Ectodermal cell (in vitro differentiated cells): ENCODE measurements around the gene SERINC4.
A peak's percentile ranks its signal among the peaks of the same experiment; 100 is the strongest.

Source experiments
- H3K27ac ChIP-seq: 2 replicates; pipeline ENCODE4 v1.7.0; 2013; ENCODE audit warnings: mild to moderate bottlenecking, low read depth, low read length; ENCODE audit not compliant: insufficient read depth, poor library complexity, severe bottlenecking
- H3K27me3 ChIP-seq: 2 replicates; pipeline ENCODE4 v1.7.0; 2013; ENCODE audit warnings: mild to moderate bottlenecking, low read length; ENCODE audit not compliant: insufficient read depth, control insufficient read depth, poor library complexity, severe bottlenecking
- H3K36me3 ChIP-seq: one replicate; pipeline ENCODE4 v1.7.0; 2013; ENCODE audit warnings: low read length; ENCODE audit not compliant: control insufficient read depth, insufficient read depth
- H3K4me1 ChIP-seq: one replicate; pipeline ENCODE4 v1.7.0; 2013; ENCODE audit warnings: low read length; ENCODE audit not compliant: control insufficient read depth, insufficient read depth
- H3K4me3 ChIP-seq: 2 replicates; pipeline ENCODE4 v1.7.0; 2013; ENCODE audit warnings: low read depth, low read length, control low read depth; ENCODE audit not compliant: insufficient read depth
- H3K9me3 ChIP-seq: 2 replicates; pipeline ENCODE4 v1.7.0; 2013; ENCODE audit warnings: mild to moderate bottlenecking, low read length, moderate library complexity; ENCODE audit not compliant: control insufficient read depth
- WGBS, 2 experiments: methylation state at CpG; one replicate each; pipeline ENCODE4 v1.1.7; 2013; ENCODE audit warnings: missing lambda C conversion rate in 2 of 2; 5-methylcytosine and 5-hydroxymethylcytosine counted together

The SERINC4 gene

DNA sequence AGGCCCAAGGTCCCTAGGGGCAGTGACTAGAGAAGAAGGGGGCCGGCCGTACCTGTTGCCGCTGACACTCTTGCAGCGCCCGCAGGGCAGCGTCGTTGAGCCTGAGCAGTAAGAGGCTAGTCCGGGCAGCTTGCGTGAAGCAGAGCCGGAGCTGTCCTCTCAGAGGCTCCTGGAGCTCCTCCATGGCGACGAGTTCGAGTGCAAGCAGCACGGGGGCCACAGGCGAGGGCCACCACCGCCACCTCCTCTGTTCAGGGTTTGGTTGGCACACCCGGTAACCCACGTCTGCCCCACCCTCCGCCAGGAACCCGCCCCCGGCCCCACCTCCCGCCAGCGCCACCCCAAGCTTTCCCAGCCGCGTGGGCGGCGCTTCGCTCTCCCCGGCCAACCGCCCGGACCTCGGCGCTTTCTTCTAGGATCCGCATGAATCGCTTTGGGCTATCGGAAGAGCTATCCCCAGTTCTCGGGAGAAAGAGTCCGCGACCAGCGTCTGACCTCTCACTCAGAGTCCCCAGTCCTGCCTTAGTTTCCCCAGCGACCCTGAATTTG, 23.2 kb downstream of the SERINC4 start, which contains the start of gene ELL3:
ELL3 (minus strand) TSS at position 249 of the 549 bp plus-strand sequence; CDS start at position 184, 65 bp downstream.
- no peak within 1 kb of the TSS for H3K27ac ChIP-seq
- WGBS, 2 experiments, result 0% methylated on average over 41 of the region's 41 CpGs
- peak within 1 kb of the TSS; percentile 51 for H3K4me3 ChIP-seq

DNA sequence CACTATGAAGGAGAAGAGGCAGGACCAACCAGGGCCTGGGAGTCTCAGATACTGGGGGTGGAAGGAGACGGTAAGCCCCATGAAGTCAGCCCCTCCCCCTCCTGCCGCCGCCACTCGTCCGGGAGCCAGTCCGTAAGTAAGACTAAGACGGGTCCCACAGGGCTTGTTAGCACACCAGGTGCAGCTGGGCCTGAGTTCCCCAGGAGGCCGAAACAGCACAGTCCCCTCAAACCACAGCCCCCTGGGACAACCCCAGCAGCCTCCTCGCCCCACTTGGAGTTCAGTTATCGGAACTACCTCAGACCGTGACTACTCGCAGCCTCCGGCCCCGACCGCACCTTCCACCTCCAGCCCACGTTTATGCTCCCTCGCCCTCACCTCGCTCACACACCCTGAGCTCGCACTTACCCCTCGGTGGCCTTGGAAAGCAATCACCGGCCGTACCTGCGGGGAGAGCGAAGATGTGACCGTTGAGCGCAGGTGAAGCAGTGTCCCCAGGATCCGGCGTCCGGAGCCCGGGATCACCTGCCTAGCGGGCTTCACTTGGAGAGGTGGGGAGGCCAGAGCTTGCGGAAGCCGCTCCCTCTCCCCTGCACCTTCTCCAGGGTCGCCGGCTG, 23.8 kb downstream of the SERINC4 start:
- H3K36me3 ChIP-seq, result peaks cover 11% of the 10 kb centered on the region
- WGBS, 2 experiments, result 3 to 4% methylated on average over 35 of the region's 35 CpGs
- no peaks in the 10 kb centered on the region for H3K9me3 ChIP-seq
- H3K4me3 ChIP-seq, result peak overlapping the region; percentile 51
- H3K27ac ChIP-seq, result no peak overlapping the region
- no peaks in the 10 kb centered on the region for H3K4me1 ChIP-seq
- H3K27me3 ChIP-seq, result peaks cover 20% of the 10 kb centered on the region

More for the DNA sequence above, 23.2 kb downstream of the SERINC4 start, which contains the start of gene ELL3:
- Histone ChIP-seq H3K9me3 (no peaks in the 10 kb centered on the region), H3K36me3 (peaks cover 7% of the 10 kb centered on the region), H3K27me3 (peaks cover 20% of the 10 kb centered on the region), H3K4me1 (no peaks in the 10 kb centered on the region)

DNA sequence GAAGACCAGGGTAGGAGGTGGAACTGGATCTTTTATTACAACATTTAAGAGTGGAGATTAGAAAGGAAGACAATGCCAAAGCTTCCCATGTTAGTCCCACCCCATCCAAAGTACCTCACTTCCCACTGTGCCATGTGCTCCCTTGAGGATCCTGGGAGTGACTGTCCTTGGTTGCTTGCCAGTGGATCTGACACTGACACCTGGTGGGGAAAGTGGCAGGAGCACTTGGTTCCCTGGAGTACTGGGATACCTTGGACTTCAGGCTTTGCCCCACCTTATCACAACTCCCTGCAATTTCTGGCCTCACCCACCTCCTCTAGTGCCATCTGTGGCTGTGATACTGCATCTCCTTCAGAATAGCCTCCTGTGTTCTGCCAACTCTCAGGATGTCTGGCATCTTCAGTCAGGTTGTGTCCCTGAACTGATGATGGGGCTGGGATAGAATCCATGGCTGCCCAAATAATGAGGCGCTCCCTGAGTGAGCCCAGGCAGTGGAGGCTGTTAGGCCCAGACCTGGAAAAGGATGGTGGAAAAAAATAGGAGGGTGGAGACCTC, 24.5 kb downstream of the SERINC4 start:
- H3K4me3 ChIP-seq, result no peak overlapping the region
- WGBS, 2 experiments, result 94 to 100% methylated on average over 1 of the region's 1 CpG

DNA sequence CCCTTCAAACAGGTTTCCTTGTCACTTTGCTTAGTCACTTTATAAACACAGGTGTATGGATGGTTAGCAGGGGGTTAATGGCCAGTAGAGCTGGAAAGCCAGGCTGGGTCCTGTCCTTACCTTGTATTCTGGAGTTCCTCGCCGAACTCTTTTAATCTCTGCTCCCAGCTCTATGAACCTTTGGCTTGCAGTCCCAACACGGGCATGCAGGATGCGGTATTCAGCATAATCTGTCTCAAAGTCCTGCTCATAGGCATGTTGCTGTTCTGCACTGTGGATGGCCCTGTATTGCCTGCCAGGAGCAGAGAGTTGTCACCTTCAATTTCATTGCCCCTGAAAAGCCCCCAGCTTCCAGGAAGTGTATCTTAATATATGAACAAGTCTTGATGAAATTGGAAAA, 26.0 kb downstream of the SERINC4 start:
- WGBS, 2 experiments, result 88 to 93% methylated on average over 4 of the region's 4 CpGs
- Histone ChIP-seq H3K4me1 (no peaks in the 10 kb centered on the region), H3K4me3 (no peak overlapping the region), H3K9me3 (no peaks in the 10 kb centered on the region), H3K36me3 (peaks cover 30% of the 10 kb centered on the region), H3K27me3 (peaks cover 20% of the 10 kb centered on the region), H3K27ac (no peak overlapping the region)

More for the DNA sequence above, 24.5 kb downstream of the SERINC4 start:
- Histone ChIP-seq H3K36me3 (peaks cover 18% of the 10 kb centered on the region), H3K27ac (no peak overlapping the region), H3K4me1 (no peaks in the 10 kb centered on the region), H3K27me3 (peaks cover 20% of the 10 kb centered on the region), H3K9me3 (no peaks in the 10 kb centered on the region)

DNA sequence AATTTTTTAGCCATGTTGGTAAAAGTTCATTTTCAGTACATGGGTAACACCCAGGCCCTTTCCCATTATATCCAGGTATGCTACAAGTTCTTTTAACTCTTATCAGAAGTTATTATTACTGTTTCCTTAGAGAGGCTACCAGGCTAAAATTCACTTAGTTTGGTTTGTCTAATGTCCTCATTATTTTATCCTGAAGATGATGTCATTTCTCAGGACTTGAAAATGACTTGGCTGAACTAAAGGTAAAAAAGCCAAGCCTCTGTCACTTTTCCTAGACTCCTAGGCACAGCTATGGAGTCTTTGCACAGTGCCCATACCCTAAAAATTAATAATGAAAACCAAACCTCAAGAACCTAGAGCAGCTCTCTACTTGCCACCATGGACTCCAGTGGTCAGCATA, 27.4 kb downstream of the SERINC4 start:
- Histone ChIP-seq H3K27ac (no peak overlapping the region), H3K4me3 (no peak overlapping the region), H3K36me3 (peaks cover 42% of the 10 kb centered on the region), H3K4me1 (no peaks in the 10 kb centered on the region), H3K9me3 (no peaks in the 10 kb centered on the region), H3K27me3 (peaks cover 20% of the 10 kb centered on the region)

DNA sequence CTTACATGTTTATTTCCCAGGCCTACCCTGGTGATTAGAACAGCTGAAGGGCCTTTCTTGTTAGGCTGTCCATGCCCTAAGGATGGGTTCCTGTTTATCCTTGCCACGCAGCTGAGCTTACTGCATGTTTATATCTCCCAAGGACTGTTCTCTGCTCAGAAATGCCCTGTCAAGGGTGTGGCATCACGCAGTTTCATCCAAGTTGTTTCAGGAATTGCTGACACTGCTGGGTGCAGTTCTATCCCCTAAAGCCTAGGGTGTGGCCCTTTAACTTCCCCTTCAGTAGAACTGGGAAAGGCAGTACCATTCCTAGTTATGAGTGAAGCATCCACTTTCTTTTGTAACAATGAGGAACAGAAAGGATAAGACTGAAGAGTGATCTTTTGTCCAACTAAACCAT, 28.2 kb downstream of the SERINC4 start:
- Histone ChIP-seq H3K27me3 (peaks cover 15% of the 10 kb centered on the region), H3K4me1 (no peaks in the 10 kb centered on the region), H3K4me3 (no peak overlapping the region), H3K36me3 (peaks cover 49% of the 10 kb centered on the region), H3K9me3 (no peaks in the 10 kb centered on the region), H3K27ac (no peak overlapping the region)
- 95 to 97% methylated on average over 2 of the region's 2 CpGs for WGBS, 2 experiments

DNA sequence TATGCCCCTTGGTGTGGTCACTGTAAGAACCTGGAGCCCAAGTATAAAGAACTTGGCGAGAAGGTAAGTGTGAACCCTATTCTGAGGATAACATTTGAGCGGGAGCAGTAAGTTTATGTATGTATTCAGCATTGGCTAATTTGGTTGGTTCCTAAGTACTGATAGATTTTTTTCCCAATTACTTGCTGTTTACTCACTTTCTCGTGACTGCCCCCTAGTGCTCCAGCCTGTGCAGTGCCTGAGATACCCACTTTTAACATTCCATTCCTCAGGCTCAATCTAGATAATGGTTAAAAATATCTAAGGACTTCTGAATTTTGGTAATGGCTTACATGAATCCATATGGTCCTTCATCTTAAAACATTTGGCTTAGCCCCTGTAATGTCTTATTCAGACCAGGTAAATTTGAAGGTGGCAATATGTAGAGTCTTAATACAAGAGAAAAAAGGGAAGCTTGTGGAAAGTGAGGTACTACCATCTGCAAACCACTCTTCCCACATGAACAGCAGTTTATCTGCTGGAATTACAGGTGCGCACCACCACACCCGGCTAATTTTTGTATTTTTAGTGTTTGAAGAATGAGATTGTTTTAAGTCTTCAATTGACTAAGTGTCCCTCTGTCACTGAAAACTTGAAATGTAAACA, 30.3 kb downstream of the SERINC4 start:
- 65 to 74% methylated on average over 3 to 5 of the region's 5 CpGs for WGBS, 2 experiments
- Histone ChIP-seq H3K4me3 (no peak overlapping the region), H3K27ac (no peak overlapping the region), H3K9me3 (no peaks in the 10 kb centered on the region), H3K27me3 (no peaks in the 10 kb centered on the region), H3K36me3 (peaks cover 70% of the 10 kb centered on the region), H3K4me1 (no peaks in the 10 kb centered on the region)

DNA sequence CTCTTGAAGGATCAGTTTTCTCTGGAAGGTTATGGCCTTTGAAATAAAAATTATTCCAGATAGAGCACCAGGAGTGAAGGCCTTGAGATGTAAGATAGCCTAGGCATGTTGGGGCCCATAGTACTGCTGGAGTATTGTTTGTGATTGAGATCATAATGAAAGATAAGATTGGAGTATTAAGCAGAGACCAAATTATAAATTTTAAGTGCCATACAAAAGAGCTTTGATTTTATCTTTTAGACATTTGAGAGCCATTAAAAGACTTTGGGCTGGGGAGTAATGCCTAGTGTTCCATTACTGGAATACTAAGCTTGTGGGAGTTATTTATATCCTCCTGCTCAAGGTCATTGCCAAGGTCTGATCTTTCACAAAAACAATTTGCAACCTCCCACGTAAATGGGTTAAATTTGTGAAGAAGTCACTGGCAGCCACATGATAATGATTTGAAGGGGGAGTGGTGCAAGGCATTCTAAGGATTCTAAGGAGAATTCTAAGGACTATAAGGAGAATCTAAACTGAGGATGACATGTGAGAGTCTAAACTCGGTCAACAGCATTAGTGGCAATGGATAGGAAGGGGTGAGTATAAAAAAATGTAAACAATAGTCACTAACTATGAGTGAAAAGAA, 36.1 kb downstream of the SERINC4 start:
- H3K9me3 ChIP-seq, result no peaks in the 10 kb centered on the region
- H3K4me3 ChIP-seq, result no peak overlapping the region
- peaks cover 77% of the 10 kb centered on the region for H3K36me3 ChIP-seq
- H3K4me1 ChIP-seq, result no peaks in the 10 kb centered on the region
- WGBS, 2 experiments, result 97 to 99% methylated on average over 2 of the region's 2 CpGs
- no peaks in the 10 kb centered on the region for H3K27me3 ChIP-seq
- H3K27ac ChIP-seq, result no peak overlapping the region

DNA sequence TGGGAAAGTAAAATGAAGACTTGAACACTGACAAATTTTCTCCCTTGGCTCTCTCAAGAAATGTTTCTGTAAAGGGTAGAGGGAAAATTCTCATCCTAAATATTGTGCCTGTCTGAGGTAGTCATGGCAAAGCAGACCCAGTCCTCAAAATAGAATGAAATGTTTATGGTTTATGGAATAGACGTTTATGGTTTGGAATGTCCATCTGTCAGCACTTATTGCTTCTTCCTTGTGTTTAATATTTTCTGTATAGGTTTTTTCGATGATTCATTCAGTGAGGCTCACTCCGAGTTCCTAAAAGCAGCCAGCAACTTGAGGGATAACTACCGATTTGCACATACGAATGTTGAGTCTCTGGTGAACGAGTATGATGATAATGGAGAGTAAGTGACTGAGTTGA, 37.2 kb downstream of the SERINC4 start:
- Histone ChIP-seq H3K4me3 (no peak overlapping the region), H3K36me3 (peaks cover 71% of the 10 kb centered on the region), H3K4me1 (no peaks in the 10 kb centered on the region), H3K27me3 (no peaks in the 10 kb centered on the region), H3K27ac (no peak overlapping the region), H3K9me3 (no peaks in the 10 kb centered on the region)
- WGBS, 2 experiments, result 93 to 96% methylated on average over 6 of the region's 6 CpGs

DNA sequence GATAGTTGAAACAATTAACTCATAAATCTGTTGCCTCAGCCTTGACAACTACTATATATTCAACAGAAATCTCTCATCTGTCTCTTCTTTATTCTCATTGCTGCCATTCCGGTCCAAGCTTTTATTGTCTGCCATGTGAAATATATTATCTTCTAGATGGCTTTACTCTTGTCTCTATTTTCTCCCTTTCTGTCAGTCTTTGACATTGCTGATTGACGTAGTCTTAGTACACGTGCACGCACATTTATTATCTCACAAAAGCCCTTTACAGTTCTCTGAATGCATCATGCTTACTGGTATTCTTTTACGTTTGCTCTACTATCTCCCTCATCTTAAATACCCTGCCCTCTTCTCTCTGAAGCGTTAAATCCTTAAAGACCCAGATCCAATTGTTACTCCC, 48.1 kb downstream of the SERINC4 start:
- Histone ChIP-seq H3K9me3 (no peaks in the 10 kb centered on the region), H3K4me3 (no peak overlapping the region), H3K27me3 (no peaks in the 10 kb centered on the region), H3K27ac (no peak overlapping the region), H3K36me3 (peaks cover 20% of the 10 kb centered on the region), H3K4me1 (no peaks in the 10 kb centered on the region)
- WGBS, 2 experiments, result 92 to 95% methylated on average over 6 of the region's 6 CpGs
